NCI-H774 (cell line): ENCODE results near the gene CORO2A.
"Not testable (repeated sequence)": the region's sequence is repeated elsewhere in the genome, so short reads cannot be mapped to it uniquely, and the experiment has no call there.

ENCODE experiments used
- DNase-seq: peaks from one replicate; lab custom pipeline; 2025; lab: John Stamatoyannopoulos, UW

Gene CORO2A

DNA sequence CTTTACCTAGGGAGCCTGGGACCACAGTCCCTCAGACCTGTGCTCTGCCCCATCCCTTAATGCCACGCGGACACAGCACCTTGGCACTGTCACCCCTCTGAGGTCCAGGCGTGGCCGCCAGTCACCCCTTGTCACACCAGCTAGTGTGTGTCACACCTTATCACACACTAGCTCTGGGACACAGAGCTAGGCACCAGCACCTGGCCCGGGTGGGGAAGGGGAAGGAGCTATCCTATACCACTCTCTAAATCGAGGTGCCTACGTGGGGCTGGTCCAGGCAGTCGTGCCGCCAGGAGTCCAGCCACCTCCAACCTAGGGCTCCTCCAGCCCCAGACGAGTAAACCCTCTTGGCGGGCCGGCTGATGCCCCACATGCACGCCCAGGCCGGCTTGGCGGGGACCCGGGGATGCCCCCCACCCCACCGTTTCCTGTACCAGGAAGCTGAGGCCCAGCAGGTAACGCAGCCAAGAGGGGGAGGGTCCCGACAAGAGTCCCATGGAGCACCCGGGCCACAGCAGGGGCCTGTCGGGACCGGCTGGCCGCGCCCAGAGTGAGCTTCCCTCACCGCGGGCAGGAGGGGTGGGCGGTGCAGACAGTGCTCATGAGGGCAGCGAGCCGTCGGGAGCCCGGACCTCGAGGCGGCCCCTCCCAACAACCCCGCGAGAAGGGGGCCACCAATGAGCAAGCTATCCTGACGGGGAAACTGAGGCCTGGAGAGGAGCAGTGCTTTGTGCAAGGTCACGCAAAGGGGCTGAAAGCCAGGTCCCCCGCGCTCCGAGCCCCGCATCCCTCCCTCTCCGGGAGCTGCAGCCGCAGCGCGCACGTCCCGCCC, 550 bp downstream of the CORO2A start:
- no peak for DNase-seq

- no peak for DNase-seq
Observed at GRCh38 chr9:98191181-98191608, 1.2 kb downstream of the CORO2A start.

GRCh38 chr9:98190757-98191105, 1.7 kb downstream of the CORO2A start:
- DNase-seq: no peak

DNA sequence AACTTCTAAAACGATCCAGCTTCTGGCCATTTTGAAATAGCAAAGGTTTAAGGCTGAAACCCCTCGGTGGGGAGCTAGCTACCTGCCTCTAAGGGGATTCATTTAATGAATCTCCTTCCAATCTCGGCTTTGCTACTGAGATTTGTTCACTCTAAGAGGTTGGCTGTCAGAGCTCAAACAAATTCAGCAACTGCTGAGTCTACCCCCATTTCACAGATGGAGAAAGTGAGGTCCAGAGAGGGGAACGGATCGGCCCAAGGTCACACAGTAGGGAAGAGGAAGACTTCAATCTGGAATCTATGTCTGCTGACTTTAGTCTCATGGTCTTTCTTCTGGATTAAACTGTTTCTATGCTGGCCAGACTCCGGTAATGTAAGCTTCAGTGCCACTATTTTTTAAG, 3.0 kb downstream of the CORO2A start:
- no peak for DNase-seq

- no peak for DNase-seq
Observed at GRCh38 chr9:98187926-98188325, 4.5 kb downstream of the CORO2A start.

DNA sequence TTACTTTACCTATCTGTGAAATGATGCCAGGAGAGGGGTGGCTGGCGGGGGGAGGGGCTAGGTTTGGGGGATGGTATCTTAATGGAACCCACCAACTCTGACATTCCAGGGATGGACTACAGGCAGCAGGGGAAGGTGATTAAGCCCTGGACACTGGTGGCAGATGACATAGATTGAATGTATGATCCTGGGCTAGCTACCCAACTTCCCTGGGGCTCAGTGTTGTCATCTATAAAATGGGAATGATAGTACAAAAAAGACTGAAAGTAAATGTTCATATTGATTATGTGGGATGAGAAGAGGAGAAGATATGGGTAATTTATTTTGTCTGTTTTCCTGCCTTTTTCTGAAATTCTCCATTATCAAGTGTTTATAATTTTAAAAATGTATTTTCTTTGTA, 6.2 kb downstream of the CORO2A start:
- no peak for DNase-seq

DNA sequence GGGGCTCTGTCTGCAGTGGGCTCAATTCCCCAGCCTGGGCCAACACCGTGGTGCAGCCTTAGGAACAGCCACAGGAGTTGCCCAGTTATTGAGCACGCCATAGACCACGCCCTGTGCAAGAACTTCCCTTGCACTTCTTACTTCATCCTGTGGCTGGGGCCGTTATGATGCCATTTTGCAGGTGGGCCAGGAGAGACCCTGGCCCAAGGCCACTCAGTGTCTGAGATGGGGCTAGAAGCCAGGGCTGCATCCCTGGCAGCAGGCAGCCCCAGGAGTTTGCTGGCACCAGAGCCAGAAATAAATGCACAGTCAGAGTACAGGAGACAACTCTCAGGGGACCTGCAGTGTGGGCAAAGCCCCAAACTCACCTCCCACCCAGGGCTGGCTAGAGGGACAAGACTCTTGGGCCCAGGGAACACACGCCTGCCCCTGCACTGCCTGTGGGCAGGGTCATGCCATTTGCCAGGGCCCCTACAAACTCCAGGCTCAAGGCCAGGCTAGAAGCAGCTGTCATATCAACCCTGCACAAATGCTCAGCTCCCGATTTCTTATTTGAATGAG, 6.7 kb downstream of the CORO2A start:
- no peak for DNase-seq

- no peak for DNase-seq
Observed at GRCh38 chr9:98185021-98185567, 7.3 kb downstream of the CORO2A start.

DNA sequence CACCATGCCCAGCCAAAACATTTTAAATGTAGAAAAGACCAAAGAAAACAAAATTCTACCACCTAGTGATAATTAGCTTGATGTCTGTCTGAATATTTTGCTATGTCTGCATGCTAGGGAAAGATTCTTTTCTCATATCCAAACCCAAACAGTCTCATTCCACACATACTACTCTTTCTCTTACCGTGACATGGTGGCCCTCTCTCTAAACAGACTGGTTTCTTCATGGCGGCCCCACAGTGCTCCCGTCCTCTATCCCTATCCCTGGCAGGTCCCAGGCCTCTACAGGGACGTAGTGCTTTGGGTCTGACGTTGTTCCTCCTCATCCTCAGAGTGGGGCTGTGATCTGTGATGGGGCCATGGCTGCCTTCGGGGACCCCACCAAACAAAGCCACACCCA, 8.1 kb downstream of the CORO2A start:
- no peak for DNase-seq

DNA sequence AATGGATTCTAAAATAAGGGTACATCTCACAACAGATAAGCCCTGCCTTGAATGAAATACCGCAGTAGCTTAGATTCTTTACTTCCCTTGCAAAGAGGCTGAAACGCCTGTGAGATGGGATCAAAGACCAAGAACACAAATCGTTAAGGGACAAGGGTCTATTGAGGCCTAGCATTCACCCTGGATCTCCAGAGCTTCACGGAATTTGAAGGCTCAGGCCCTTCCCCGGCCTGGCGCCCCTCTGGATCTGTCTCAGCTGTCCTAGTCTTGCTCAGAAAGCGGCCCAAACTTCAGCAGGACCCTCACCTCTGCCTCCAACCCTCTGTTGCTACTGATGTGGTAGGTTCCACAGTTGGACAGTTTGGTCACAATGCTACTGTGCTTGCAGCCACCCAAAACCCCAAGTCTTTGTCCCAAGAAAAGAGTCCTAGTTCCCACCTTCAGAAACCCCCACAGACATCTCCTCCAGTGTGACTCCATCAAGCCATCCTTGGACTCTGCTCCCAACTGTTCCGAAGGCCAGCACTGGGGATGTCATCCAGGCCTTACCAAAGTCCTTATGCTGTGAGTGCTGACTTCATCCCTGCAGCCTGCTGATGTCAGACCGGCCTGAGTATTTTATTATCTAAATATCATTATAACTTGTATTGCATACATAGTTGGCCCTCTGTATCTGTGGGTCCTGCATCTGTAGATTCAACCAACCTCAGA, 9.4 kb downstream of the CORO2A start:
- no peak for DNase-seq

- DNase-seq: no peak
Observed at GRCh38 chr9:98182069-98182820, 10.2 kb downstream of the CORO2A start.

GRCh38 chr9:98181746-98182068, 10.7 kb downstream of the CORO2A start:
- DNase-seq: no peak

- no peak for DNase-seq
Observed at GRCh38 chr9:98180996-98181395, 11.4 kb downstream of the CORO2A start.

DNA sequence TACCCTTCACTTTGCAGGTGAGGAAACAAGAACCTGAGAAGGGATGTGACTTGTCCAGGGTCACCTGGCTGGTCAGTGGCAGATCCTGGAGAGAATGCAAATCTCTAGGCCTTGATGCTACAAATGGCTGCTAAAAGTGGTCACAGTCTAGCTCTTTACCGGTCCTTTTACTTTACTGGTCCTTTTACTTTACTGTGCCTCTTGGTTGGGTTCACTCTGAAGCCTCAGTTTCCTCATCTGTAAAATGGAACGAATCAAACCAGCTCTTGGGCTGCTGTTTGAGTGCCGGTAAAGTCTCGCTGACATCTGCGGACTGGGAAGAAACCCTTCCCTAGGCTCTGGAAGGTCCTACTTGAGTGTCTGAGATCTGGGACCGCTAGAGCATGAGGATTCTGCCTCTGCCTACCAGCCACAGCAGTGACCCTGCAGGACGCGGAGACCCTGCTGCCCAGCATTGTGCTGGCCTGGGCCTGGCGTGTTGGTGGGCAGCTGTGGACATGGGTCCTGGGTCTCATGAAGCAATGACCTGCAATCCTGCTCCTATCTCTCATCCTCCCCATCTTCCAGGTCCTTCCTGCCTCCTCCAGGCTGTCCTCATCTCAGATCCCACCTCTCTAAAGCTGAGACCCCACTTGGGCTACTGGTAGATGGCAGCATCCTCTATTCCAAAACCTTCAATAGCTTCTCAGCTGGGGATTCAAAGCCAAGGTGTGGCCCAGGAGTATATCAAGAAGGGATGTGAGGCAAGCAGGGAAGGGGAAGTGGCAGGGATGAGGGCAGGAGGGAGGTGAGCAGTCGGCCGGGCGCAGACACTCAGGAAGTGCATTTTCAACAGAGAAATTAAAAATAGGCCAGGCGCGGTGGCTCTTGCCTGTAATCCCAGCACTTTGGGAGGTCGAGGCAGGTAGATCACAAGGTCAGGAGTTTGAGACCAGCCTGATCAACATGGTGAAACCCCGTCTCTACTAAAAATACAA, 13.3 kb downstream of the CORO2A start:
- no peak for DNase-seq

GRCh38 chr9:98176391-98177259, 15.8 kb downstream of the CORO2A start:
- no peak for DNase-seq

GRCh38 chr9:98175762-98176161, 16.7 kb downstream of the CORO2A start:
- no peak for DNase-seq

- no peak for DNase-seq
Observed at GRCh38 chr9:98175028-98175569, 17.3 kb downstream of the CORO2A start.

GRCh38 chr9:98174502-98174918, 17.9 kb downstream of the CORO2A start:
- not testable (repeated sequence) for DNase-seq

DNA sequence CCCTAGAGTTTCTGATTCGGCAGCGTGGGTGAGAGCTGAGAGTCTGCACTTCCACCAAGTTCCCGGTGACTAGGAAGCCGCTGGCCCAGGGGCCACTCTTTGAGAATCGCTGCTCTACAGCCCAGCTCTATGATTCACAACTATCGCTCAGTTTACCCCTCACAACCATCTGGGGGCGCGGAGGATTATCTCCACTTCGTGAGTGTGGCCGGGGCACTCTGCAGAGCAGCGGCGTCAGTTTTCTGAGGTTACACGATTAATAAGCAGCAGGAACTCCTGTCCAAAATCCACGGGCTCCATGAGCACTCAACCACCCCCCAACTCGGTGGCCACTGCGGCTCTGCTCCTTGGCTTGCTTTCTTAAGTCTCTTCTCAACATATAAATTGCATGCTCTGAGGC, 19.3 kb downstream of the CORO2A start:
- DNase-seq: no peak

GRCh38 chr9:98172604-98173003, 19.8 kb downstream of the CORO2A start:
- peak; percentile 84 for DNase-seq
